IPS DF 4.7 (cell line): ENCODE measurements around the gene OR5D16.
"Not testable (repeated sequence)": the region's sequence is repeated elsewhere in the genome, so short reads cannot be mapped to it uniquely, and the experiment has no call there.

Experiments used
- DNase-seq: peaks from one replicate; pipeline ENCODE4 v3.0.0-alpha.2; 2013; ENCODE audit warnings: low spot score; ENCODE audit errors: extremely low read depth

The OR5D16 gene

GRCh38 chr11:55838452-55838851 is at the start of gene OR5D16:
Gene OR5D16, plus strand, starts transcription at chr11:55838752. Its CDS starts 0 bp downstream, at chr11:55838752.
- no peak for DNase-seq

- no peak for DNase-seq
Observed at GRCh38 chr11:55791606-55792005, 46.9 kb upstream of the OR5D16 start.

GRCh38 chr11:55793321-55793720 is 45.2 kb upstream of the OR5D16 start:
- no peak for DNase-seq

GRCh38 chr11:55795256-55795655 is 43.3 kb upstream of the OR5D16 start, which contains the start of gene OR5D14:
Gene OR5D14, plus strand, starts transcription at chr11:55795556. Its CDS starts 0 bp downstream, at chr11:55795556.
- no peak for DNase-seq

GRCh38 chr11:55806248-55806647 is 32.3 kb upstream of the OR5D16 start:
- DNase-seq, result no peak

GRCh38 chr11:55811067-55811466 is 27.5 kb upstream of the OR5D16 start, which contains the start of gene OR5L1:
Gene OR5L1, plus strand, starts transcription at chr11:55811367. Its CDS starts 100 bp downstream, at chr11:55811467.
- DNase-seq, result no peak

- no peak for DNase-seq
Observed at GRCh38 chr11:55819330-55819729, 19.2 kb upstream of the OR5D16 start, which contains the start of gene OR5D18. Gene OR5D18, plus strand, starts transcription at chr11:55819630. Its CDS starts 0 bp downstream, at chr11:55819630.

GRCh38 chr11:55826919-55827318 is 11.6 kb upstream of the OR5D16 start, which contains the start of gene OR5L2:
Gene OR5L2, plus strand, starts transcription at chr11:55827219. Its CDS starts 0 bp downstream, at chr11:55827219.
- no peak for DNase-seq

- DNase-seq, result no peak
Observed at GRCh38 chr11:55847453-55847852, 8.9 kb downstream of the OR5D16 start.

GRCh38 chr11:55849037-55849436 is 10.5 kb downstream of the OR5D16 start:
- DNase-seq, result no peak

- DNase-seq, result no peak
Observed at GRCh38 chr11:55852141-55852540, 13.6 kb downstream of the OR5D16 start.

- no peak for DNase-seq
Observed at GRCh38 chr11:55854704-55855103, 16.2 kb downstream of the OR5D16 start.

GRCh38 chr11:55867354-55867753 is 28.8 kb downstream of the OR5D16 start:
- not testable (repeated sequence) for DNase-seq

- DNase-seq, result not testable (repeated sequence)
Observed at GRCh38 chr11:55872731-55873130, 34.2 kb downstream of the OR5D16 start.

- DNase-seq, result not testable (repeated sequence)
Observed at GRCh38 chr11:55873146-55873545, 34.6 kb downstream of the OR5D16 start.

GRCh38 chr11:55882997-55883396 is 44.4 kb downstream of the OR5D16 start, which contains the start of gene TRIM51:
Gene TRIM51, plus strand, starts transcription at chr11:55883297. Its CDS starts 2,132 bp downstream, at chr11:55885429.
- not testable (repeated sequence) for DNase-seq

- DNase-seq, result not testable (repeated sequence)
Observed at GRCh38 chr11:55884995-55885394, 46.4 kb downstream of the OR5D16 start.

GRCh38 chr11:55885481-55885880 is 46.9 kb downstream of the OR5D16 start:
- not testable (repeated sequence) for DNase-seq
